ENCODE data around the gene PROK1. TPM values are rescaled to one million over a fixed set of nuclear protein-coding genes. Genes with fewer than 3 reads are reported as not detected.
"Not testable (repeated sequence)": the region's sequence is repeated elsewhere in the genome, so short reads cannot be mapped to it uniquely, and the experiment has no call there.

Gene PROK1
- total RNA-seq, 2 experiments from 2014 or later, result not detected

GRCh38 chr1:110408488-110408887 lies 42.5 kb upstream of the PROK1 start:
- CTCF ChIA-PET, result interaction anchor here (0.9 to 6.6 kb wide), 14 partner anchors 28 to 379 kb away, joined by 3 to 101 read pairs (median 4); no protein-coding TSS in a partner anchor
- H3K36me3 Mint-ChIP-seq (ENCODE audit: low read depth), result peaks cover 16% of the 10 kb centered on the region
- H3K4me3 Mint-ChIP-seq, result peak overlapping the region; percentile 98
- intact Hi-C loops (cut with micrococcal nuclease), result no loop called here
- H3K4me1 Mint-ChIP-seq (ENCODE audit: low read depth), result peaks cover 19% of the 10 kb centered on the region
- H3K9me3 Mint-ChIP-seq, result no peaks in the 10 kb centered on the region
- TF ChIP-seq CTCF (IDR thresholded peaks at IDR 0.05), result no peak
- POLR2A ChIA-PET, result interaction anchor here (0.8 to 5.4 kb wide), 4 partner anchors 15 to 77 kb away, joined by 3 to 32 read pairs (median 4); partner anchors contain the start of gene RBM15
- peak overlapping the region; percentile 42 for H3K27ac Mint-ChIP-seq
- ATAC-seq (no peak), DNase-seq (no peak)
- no peaks in the 10 kb centered on the region for H3K27me3 Mint-ChIP-seq

GRCh38 chr1:110409316-110409715 lies 41.6 kb upstream of the PROK1 start:
- CTCF ChIA-PET, result interaction anchor here (0.9 to 6.6 kb wide), 10 partner anchors 27 to 379 kb away, joined by 3 to 101 read pairs (median 4); no protein-coding TSS in a partner anchor
- POLR2A ChIA-PET, result interaction anchor here (0.9 to 5.4 kb wide), 2 partner anchors 51 to 71 kb away, joined by 3 to 32 read pairs; partner anchors contain the start of gene RBM15
- Mint-ChIP-seq H3K27ac (no peak overlapping the region), H3K27me3 (no peaks in the 10 kb centered on the region), H3K4me3 (peak overlapping the region; percentile 40), H3K4me1 (ENCODE audit: low read depth) (peaks cover 16% of the 10 kb centered on the region), H3K9me3 (no peaks in the 10 kb centered on the region), H3K36me3 (ENCODE audit: low read depth) (peaks cover 11% of the 10 kb centered on the region)
- no peak for TF ChIP-seq CTCF (IDR thresholded peaks at IDR 0.05)
- intact Hi-C loops (cut with micrococcal nuclease), result no loop called here
- ATAC-seq (no peak), DNase-seq (no peak)

GRCh38 chr1:110411173-110411735 lies 39.7 kb upstream of the PROK1 start:
- Mint-ChIP-seq H3K9me3 (no peaks in the 10 kb centered on the region), H3K4me3 (no peak overlapping the region), H3K4me1 (ENCODE audit: low read depth) (peaks cover 13% of the 10 kb centered on the region), H3K36me3 (ENCODE audit: low read depth) (peaks cover 8% of the 10 kb centered on the region), H3K27ac (no peak overlapping the region), H3K27me3 (no peaks in the 10 kb centered on the region)
- intact Hi-C loops (cut with micrococcal nuclease), result loop anchor here (5.0 kb wide), 1 partner anchor 51 kb away; no protein-coding TSS in a partner anchor
- CTCF ChIA-PET, result interaction anchor here (0.5 to 7.8 kb wide), 18 partner anchors 11 to 371 kb away, joined by 3 to 101 read pairs (median 6); partner anchors contain the start of genes KCNC4 and RBM15
- POLR2A ChIA-PET, result interaction anchor here (0.6 to 1.4 kb wide), 3 partner anchors 10 to 218 kb away, joined by 3 to 4 read pairs (median 3); no protein-coding TSS in a partner anchor
- ATAC-seq (no peak), DNase-seq (no peak)
- TF ChIP-seq CTCF (IDR thresholded peaks at IDR 0.05), result no peak

- intact Hi-C loops (cut with micrococcal nuclease), result loop anchor here (5.0 kb wide), 1 partner anchor 50 kb away; no protein-coding TSS in a partner anchor
- Mint-ChIP-seq H3K27me3 (no peaks in the 10 kb centered on the region), H3K27ac (no peak overlapping the region), H3K4me3 (no peak overlapping the region), H3K9me3 (no peaks in the 10 kb centered on the region), H3K36me3 (ENCODE audit: low read depth) (peaks cover 1% of the 10 kb centered on the region), H3K4me1 (ENCODE audit: low read depth) (peaks cover 10% of the 10 kb centered on the region)
- POLR2A ChIA-PET, result interaction anchor here (1.4 kb wide), 1 partner anchor 9 kb away, joined by 3 read pairs; no protein-coding TSS in a partner anchor
- TF ChIP-seq CTCF (IDR thresholded peaks at IDR 0.05), result peak; percentile 72
- ATAC-seq (peak; percentile 52), DNase-seq (peak; percentile 75)
- CTCF ChIA-PET, result interaction anchor here (0.6 to 7.8 kb wide), 26 partner anchors 9 to 369 kb away, joined by 3 to 101 read pairs (median 4); partner anchors contain the start of genes KCNC4 and RBM15
Measured at GRCh38 chr1:110412576-110412975, 38.4 kb upstream of the PROK1 start.

GRCh38 chr1:110413045-110413444 lies 37.9 kb upstream of the PROK1 start:
- H3K36me3 Mint-ChIP-seq (ENCODE audit: low read depth); POLR2A ChIA-PET; H3K27me3 Mint-ChIP-seq; H3K4me1 Mint-ChIP-seq (ENCODE audit: low read depth); ATAC-seq; H3K9me3 Mint-ChIP-seq; DNase-seq; H3K4me3 Mint-ChIP-seq; H3K27ac Mint-ChIP-seq: not testable (repeated sequence)
- CTCF ChIA-PET, result interaction anchor here (0.6 to 7.8 kb wide), 22 partner anchors 9 to 216 kb away, joined by 3 to 101 read pairs (median 4); partner anchors contain the start of genes KCNC4 and RBM15
- intact Hi-C loops (cut with micrococcal nuclease), result loop anchor here (5.0 kb wide), 1 partner anchor 49 kb away; no protein-coding TSS in a partner anchor

All from activated CD8-positive, alpha-beta T cell treated with anti-CD3 and anti-CD28 coated beads for 36 hours (primary cell).